Measurements from ENCODE around the gene CKLF. TPM values are rescaled to one million over a fixed set of nuclear protein-coding genes. Genes with fewer than 3 reads are reported as not detected.

The CKLF gene
- total RNA-seq, 3 donors from 2014 or later: 26.9 to 42.0 (median 29.1) TPM

GRCh38 chr16:66587881-66588600 lies 35.7 kb downstream of the CKLF start:
- ATAC-seq: no peak
- intact Hi-C loops (cut with DNase I, micrococcal nuclease): no loop called here
- Histone ChIP-seq H3K4me3 (no peak overlapping the region), H3K36me3 (ENCODE audit: low read depth) (no peaks in the 10 kb centered on the region), H3K9me3 (no peaks in the 10 kb centered on the region), H3K4me1 (ENCODE audit: low read depth) (no peaks in the 10 kb centered on the region)
- no peak for DNase-seq
- TF ChIP-seq, protein P1, sequence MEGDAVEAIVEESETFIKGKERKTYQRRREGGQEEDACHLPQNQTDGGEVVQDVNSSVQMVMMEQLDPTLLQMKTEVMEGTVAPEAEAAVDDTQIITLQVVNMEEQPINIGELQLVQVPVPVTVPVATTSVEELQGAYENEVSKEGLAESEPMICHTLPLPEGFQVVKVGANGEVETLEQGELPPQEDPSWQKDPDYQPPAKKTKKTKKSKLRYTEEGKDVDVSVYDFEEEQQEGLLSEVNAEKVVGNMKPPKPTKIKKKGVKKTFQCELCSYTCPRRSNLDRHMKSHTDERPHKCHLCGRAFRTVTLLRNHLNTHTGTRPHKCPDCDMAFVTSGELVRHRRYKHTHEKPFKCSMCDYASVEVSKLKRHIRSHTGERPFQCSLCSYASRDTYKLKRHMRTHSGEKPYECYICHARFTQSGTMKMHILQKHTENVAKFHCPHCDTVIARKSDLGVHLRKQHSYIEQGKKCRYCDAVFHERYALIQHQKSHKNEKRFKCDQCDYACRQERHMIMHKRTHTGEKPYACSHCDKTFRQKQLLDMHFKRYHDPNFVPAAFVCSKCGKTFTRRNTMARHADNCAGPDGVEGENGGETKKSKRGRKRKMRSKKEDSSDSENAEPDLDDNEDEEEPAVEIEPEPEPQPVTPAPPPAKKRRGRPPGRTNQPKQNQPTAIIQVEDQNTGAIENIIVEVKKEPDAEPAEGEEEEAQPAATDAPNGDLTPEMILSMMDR (IDR thresholded peaks at IDR 0.05): no peak

DNA sequence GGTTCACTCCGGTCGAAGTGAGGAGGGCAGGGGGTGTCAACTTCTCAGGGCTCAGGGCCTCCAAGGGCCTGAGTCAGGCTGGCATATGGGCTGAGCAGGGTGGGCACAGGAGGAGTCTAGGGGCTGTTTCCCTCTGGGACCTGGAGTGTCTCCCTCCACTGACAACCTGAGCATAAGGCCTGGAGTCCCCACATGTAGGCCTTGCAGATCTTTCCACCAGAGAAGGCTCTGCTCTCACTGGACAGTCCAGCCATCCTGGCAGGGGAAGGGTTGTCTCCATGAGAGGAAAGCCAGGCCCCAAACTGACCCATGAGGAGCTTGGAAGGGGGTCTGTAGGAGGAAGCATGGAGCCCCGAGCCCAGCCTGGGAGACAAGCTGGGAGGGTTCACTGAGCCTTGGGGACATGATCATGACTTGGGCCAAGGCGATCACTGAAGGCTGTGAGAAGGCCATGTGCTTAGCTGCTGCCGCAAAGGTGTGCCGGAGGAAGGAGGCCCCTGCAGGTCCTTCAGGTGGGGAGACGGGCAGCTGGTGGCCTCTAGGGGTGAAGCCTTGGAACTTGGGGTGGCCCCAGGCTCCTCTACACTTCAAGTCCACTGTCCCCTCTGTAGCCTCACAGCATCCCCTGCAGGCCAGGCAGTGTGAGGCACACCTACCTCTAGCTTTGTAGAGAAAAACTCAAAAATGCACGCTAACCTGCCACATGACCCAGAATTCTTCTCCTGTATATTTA lies 36.8 kb downstream of the CKLF start:
- Histone ChIP-seq H3K36me3 (ENCODE audit: low read depth) (no peaks in the 10 kb centered on the region), H3K4me3 (no peak overlapping the region), H3K9me3 (no peaks in the 10 kb centered on the region), H3K4me1 (ENCODE audit: low read depth) (no peaks in the 10 kb centered on the region)
- DNase-seq (peak; percentile 28 to 77 (median 59)), ATAC-seq (peak; percentile 87)
- TF ChIP-seq, protein P1 (IDR thresholded peaks at IDR 0.05): peak; percentile 12
- intact Hi-C loops (cut with DNase I, micrococcal nuclease): no loop called here

GRCh38 chr16:66590322-66590721 lies 37.9 kb downstream of the CKLF start:
- Histone ChIP-seq H3K9me3 (no peaks in the 10 kb centered on the region), H3K4me1 (ENCODE audit: low read depth) (no peaks in the 10 kb centered on the region), H3K4me3 (no peak overlapping the region), H3K36me3 (ENCODE audit: low read depth) (no peaks in the 10 kb centered on the region)
- ATAC-seq (peak; percentile 27), DNase-seq (no peak)
- TF ChIP-seq, protein P1 (IDR thresholded peaks at IDR 0.05): no peak
- intact Hi-C loops (cut with DNase I, micrococcal nuclease): no loop called here

GRCh38 chr16:66591018-66591417 lies 38.6 kb downstream of the CKLF start:
- TF ChIP-seq, protein P1 (IDR thresholded peaks at IDR 0.05): no peak
- DNase-seq: no peak
- Histone ChIP-seq H3K4me1 (ENCODE audit: low read depth) (no peaks in the 10 kb centered on the region), H3K4me3 (no peak overlapping the region), H3K9me3 (no peaks in the 10 kb centered on the region), H3K36me3 (ENCODE audit: low read depth) (no peaks in the 10 kb centered on the region)
- no peak for ATAC-seq
- intact Hi-C loops (cut with DNase I, micrococcal nuclease): no loop called here

GRCh38 chr16:66592241-66592640 lies 39.9 kb downstream of the CKLF start:
- ATAC-seq: no peak
- DNase-seq: no peak
- H3K36me3 ChIP-seq (ENCODE audit: low read depth): no peaks in the 10 kb centered on the region
- intact Hi-C loops (cut with DNase I, micrococcal nuclease): no loop called here
- H3K4me1 ChIP-seq (ENCODE audit: low read depth): no peaks in the 10 kb centered on the region
- TF ChIP-seq, protein P1 (IDR thresholded peaks at IDR 0.05): no peak
- no peaks in the 10 kb centered on the region for H3K9me3 ChIP-seq
- H3K4me3 ChIP-seq: no peak overlapping the region

Data from mucosa of descending colon (tissue), 3 donors.